ENCODE measurements around the gene NTRK2.

Gene NTRK2

GRCh38 chr9:84804951-84805694 lies 135.6 kb downstream of the NTRK2 start:
- no peaks in the 10 kb centered on the region for H3F3A ChIP-seq (ENCODE audit: low read depth)
- no peaks in the 10 kb centered on the region for H3K9me2 ChIP-seq (replicated peaks; ENCODE audit: low read depth, low read length)

GRCh38 chr9:84807431-84807830 lies 137.9 kb downstream of the NTRK2 start:
- H3K36me3 ChIP-seq (ENCODE audit: insufficient read depth, low read length), result no peaks in the 10 kb centered on the region
- H3K27me3 ChIP-seq (ENCODE audit: insufficient read depth, low read length, poor library complexity, severe bottlenecking), result no peaks in the 10 kb centered on the region
- no peaks in the 10 kb centered on the region for H3K79me2 ChIP-seq (ENCODE audit: insufficient read depth, low read length)
- TF ChIP-seq CTCF (conservative IDR thresholded peaks at IDR 0.05; ENCODE audit: low read length) (no peak), EZH2phosphoT487 (IDR thresholded peaks at IDR 0.05; ENCODE audit: borderline replicate concordance) (no peak)
- H3K9me2 ChIP-seq (replicated peaks; ENCODE audit: low read depth, low read length), result no peaks in the 10 kb centered on the region
- H3K4me1 ChIP-seq (ENCODE audit: insufficient read depth, low read length, poor library complexity, severe bottlenecking), result no peaks in the 10 kb centered on the region
- 0 out of 2 replicates have a peak, but pooled peaks cover 5% of the 10 kb centered on the region for H3K9me3 ChIP-seq (ENCODE audit: insufficient read depth, low read depth, low read length)
- no peak overlapping the region for H2AFZ ChIP-seq (ENCODE audit: low read length)
- no peaks in the 10 kb centered on the region for H4K20me1 ChIP-seq (ENCODE audit: insufficient read depth, low read length, poor library complexity, severe bottlenecking)
- no peak overlapping the region for H3K9ac ChIP-seq (ENCODE audit: low read depth, low read length, poor library complexity, severe bottlenecking)
- no peaks in the 10 kb centered on the region for H3F3A ChIP-seq (ENCODE audit: low read depth)
- H3K4me2 ChIP-seq (ENCODE audit: low read depth, low read length, poor library complexity, severe bottlenecking), result no peak overlapping the region
- no peak overlapping the region for H3K4me3 ChIP-seq (ENCODE audit: low read length, poor library complexity, severe bottlenecking)

More at GRCh38 chr9:84804951-84805694, 135.6 kb downstream of the NTRK2 start:
- H3K4me2 ChIP-seq (ENCODE audit: low read depth, low read length, poor library complexity, severe bottlenecking), result no peak overlapping the region
- H2AFZ ChIP-seq (ENCODE audit: low read length), result no peak overlapping the region
- H3K27me3 ChIP-seq (ENCODE audit: insufficient read depth, low read length, poor library complexity, severe bottlenecking), result no peaks in the 10 kb centered on the region
- H4K20me1 ChIP-seq (ENCODE audit: insufficient read depth, low read length, poor library complexity, severe bottlenecking), result no peaks in the 10 kb centered on the region
- H3K79me2 ChIP-seq (ENCODE audit: insufficient read depth, low read length), result no peaks in the 10 kb centered on the region
- H3K4me1 ChIP-seq (ENCODE audit: insufficient read depth, low read length, poor library complexity, severe bottlenecking), result no peaks in the 10 kb centered on the region
- H3K9me3 ChIP-seq (ENCODE audit: insufficient read depth, low read depth, low read length), result 0 out of 2 replicates have a peak, but pooled peaks cover 3% of the 10 kb centered on the region
- no peak for TF ChIP-seq EZH2phosphoT487 (IDR thresholded peaks at IDR 0.05; ENCODE audit: borderline replicate concordance)
- no peaks in the 10 kb centered on the region for H3K36me3 ChIP-seq (ENCODE audit: insufficient read depth, low read length)
- no peak overlapping the region for H3K4me3 ChIP-seq (ENCODE audit: low read length, poor library complexity, severe bottlenecking)
- H3K9ac ChIP-seq (ENCODE audit: low read depth, low read length, poor library complexity, severe bottlenecking), result no peak overlapping the region

- H4K20me1 ChIP-seq (ENCODE audit: insufficient read depth, low read length, poor library complexity, severe bottlenecking), result no peaks in the 10 kb centered on the region
- H3K4me3 ChIP-seq (ENCODE audit: low read length, poor library complexity, severe bottlenecking), result no peak overlapping the region
- no peak overlapping the region for H3K4me2 ChIP-seq (ENCODE audit: low read depth, low read length, poor library complexity, severe bottlenecking)
- 0 out of 2 replicates have a peak, but pooled peaks cover 5% of the 10 kb centered on the region for H3K9me3 ChIP-seq (ENCODE audit: insufficient read depth, low read depth, low read length)
- H3K9me2 ChIP-seq (replicated peaks; ENCODE audit: low read depth, low read length), result no peaks in the 10 kb centered on the region
- no peaks in the 10 kb centered on the region for H3F3A ChIP-seq (ENCODE audit: low read depth)
- no peaks in the 10 kb centered on the region for H3K4me1 ChIP-seq (ENCODE audit: insufficient read depth, low read length, poor library complexity, severe bottlenecking)
- no peak overlapping the region for H3K9ac ChIP-seq (ENCODE audit: low read depth, low read length, poor library complexity, severe bottlenecking)
- no peak overlapping the region for H2AFZ ChIP-seq (ENCODE audit: low read length)
- H3K27me3 ChIP-seq (ENCODE audit: insufficient read depth, low read length, poor library complexity, severe bottlenecking), result no peaks in the 10 kb centered on the region
- TF ChIP-seq CTCF (conservative IDR thresholded peaks at IDR 0.05; ENCODE audit: low read length) (no peak), EZH2phosphoT487 (IDR thresholded peaks at IDR 0.05; ENCODE audit: borderline replicate concordance) (no peak)
- H3K79me2 ChIP-seq (ENCODE audit: insufficient read depth, low read length), result no peaks in the 10 kb centered on the region
- H3K36me3 ChIP-seq (ENCODE audit: insufficient read depth, low read length), result no peaks in the 10 kb centered on the region
These were observed 138.4 kb downstream of the NTRK2 start for GRCh38 chr9:84807870-84808390.

Data from Loucy (cell line).